Liver (tissue), 9 donors: Measurements from ENCODE around the gene SAMD4B. TPM values are rescaled to one million over a fixed set of nuclear protein-coding genes. Genes with fewer than 3 reads are reported as not detected.

Source experiments
- DNase-seq: peaks from one replicate; pipeline ENCODE4 v3.0.0-alpha.2; 2017; ENCODE audit warnings: low spot score
- H3K27ac ChIP-seq, 2 donors: one replicate each; pipeline ENCODE4 v1.7.0; 2013; ENCODE audit warnings: inconsistent platforms in 2 of 2, low read length in 2 of 2, control low read depth in 1 of 2, low read depth in 1 of 2, mild to moderate bottlenecking in 1 of 2
- H3K27me3 ChIP-seq, 4 donors: one replicate each; pipeline versions ENCODE4 v1.6.1 to v1.7.0; 2013; ENCODE audit warnings: low read length in 3 of 4, inconsistent platforms in 1 of 4, mild to moderate bottlenecking in 1 of 4, moderate library complexity in 1 of 4; ENCODE audit not compliant: control insufficient read depth in 4 of 4, insufficient read depth in 4 of 4
- H3K36me3 ChIP-seq, 4 donors: one replicate each; pipeline versions ENCODE4 v1.6.1 to v1.7.0; 2013; ENCODE audit warnings: low read length in 3 of 4, mild to moderate bottlenecking in 3 of 4, low read depth in 1 of 4, moderate library complexity in 1 of 4; ENCODE audit not compliant: control insufficient read depth in 4 of 4, insufficient read depth in 3 of 4
- H3K4me1 ChIP-seq, 4 donors: one replicate each; pipeline versions ENCODE4 v1.6.1 to v1.7.0; 2013; ENCODE audit warnings: low read length in 3 of 4, mild to moderate bottlenecking in 3 of 4, moderate library complexity in 1 of 4; ENCODE audit not compliant: control insufficient read depth in 4 of 4, insufficient read depth in 4 of 4
- H3K4me3 ChIP-seq, 3 donors: one replicate each; pipeline versions ENCODE4 v1.6.1 to v1.7.0; 2013; ENCODE audit warnings: low read length in 3 of 3, control low read depth in 1 of 3, low read depth in 1 of 3, mild to moderate bottlenecking in 1 of 3
- H3K9ac ChIP-seq, 2 donors: one replicate each; pipeline ENCODE4 v1.7.0; 2013; ENCODE audit warnings: low read length in 2 of 2, mild to moderate bottlenecking in 2 of 2, moderate library complexity in 2 of 2, control low read depth in 1 of 2, low read depth in 1 of 2
- H3K9me3 ChIP-seq, 4 donors: one replicate each; pipeline versions ENCODE4 v1.6.1 to v1.7.0; 2013; ENCODE audit warnings: low read length in 3 of 4; ENCODE audit not compliant: control insufficient read depth in 4 of 4
- ATF3 ChIP-seq: IDR thresholded peaks from 2 replicates; pipeline ENCODE4 v1.6.1; 2016; ENCODE audit warnings: antibody characterized with exemption
- EGR1 ChIP-seq, 2 donors: IDR thresholded peaks; 2 replicates each; pipeline ENCODE4 v1.6.1; 2016 to 2018; ENCODE audit warnings: antibody characterized with exemption in 2 of 2, low read depth in 2 of 2
- HNF4A ChIP-seq, 2 donors: conservative IDR thresholded peaks; 2 replicates each; pipeline ENCODE4 v1.6.1; 2016; ENCODE audit warnings: antibody characterized with exemption in 2 of 2, mild to moderate bottlenecking in 2 of 2
- HNF4G ChIP-seq: IDR thresholded peaks from 2 replicates; pipeline ENCODE4 v1.6.1; 2016; ENCODE audit warnings: antibody characterized with exemption
- MAX ChIP-seq: IDR thresholded peaks from 2 replicates; pipeline ENCODE4 v1.6.1; 2016; ENCODE audit warnings: antibody characterized with exemption
- NR2F2 ChIP-seq: IDR thresholded peaks from 2 replicates; pipeline ENCODE4 v1.6.1; 2016; ENCODE audit warnings: antibody characterized with exemption
- REST ChIP-seq: IDR thresholded peaks from 2 replicates; pipeline ENCODE4 v1.6.1; 2016; ENCODE audit warnings: antibody characterized with exemption, mild to moderate bottlenecking
- RXRA ChIP-seq, 2 donors: IDR thresholded peaks; 2 replicates each; pipeline ENCODE4 v1.6.1; 2017 to 2018; ENCODE audit warnings: antibody characterized with exemption in 2 of 2, mild to moderate bottlenecking in 1 of 2
- YY1 ChIP-seq: IDR thresholded peaks from 2 replicates; pipeline ENCODE4 v1.6.1; 2016; ENCODE audit warnings: antibody characterized with exemption, mild to moderate bottlenecking
- ZBTB33 ChIP-seq: IDR thresholded peaks from 2 replicates; pipeline ENCODE4 v1.6.1; 2016; ENCODE audit warnings: antibody characterized with exemption
- WGBS: extraction: QIAGEN DNeasy Blood & Tissue Kit; methylation state at CpG from one replicate; pipeline ENCODE4 v1.1.7; 2013; 5-methylcytosine and 5-hydroxymethylcytosine counted together
- polyA plus RNA-seq, 2 donors: library from polyadenylated mRNA; stranded (reverse) in 1 of 2; unstranded in 1 of 2; fragments of 200-250 nt in 1 of 2; fragments of >200 nt in 1 of 2; fragmentation: Nextera tagmentation in 1 of 2; extraction: Ambion mirVana in 1 of 2; gene quantifications; one replicate each; pipeline versions ENCODE4 v1.2.1 to v1.2.3, GENCODE V29; 2013 to 2015
- total RNA-seq, 2 donors: library from RNA; depleted of rRNA; stranded (reverse); fragments of >200 nt; gene quantifications; one replicate each; pipeline ENCODE4 v1.2.3, GENCODE V29; 2014
- donor health status: healthy.
- donor health status: healthy.
- donor health status: healthy.
- donor health status: healthy.
- donor health status: healthy.

SAMD4B gene
- total and polyA plus RNA-seq, 4 donors = 17.3 to 39.4 (median 30.5) TPM

- no peak for TF ChIP-seq REST
These were observed 21.8 kb downstream of the SAMD4B start (continued) for GRCh38 chr19:39363901-39364457.

GRCh38 chr19:39365531-39365930 is 23.3 kb downstream of the SAMD4B start:
- Histone ChIP-seq H3K9ac (no peak overlapping the region), H3K9me3 (no peaks in the 10 kb centered on the region), H3K27me3 (no peaks in the 10 kb centered on the region), H3K4me3 (no peak overlapping the region), H3K27ac (no peak overlapping the region), H3K36me3 (peaks cover 2 to 29% (median 14%) of the 10 kb centered on the region in 4 donors), H3K4me1 (peaks cover 7 to 19% (median 14%) of the 10 kb centered on the region in 4 donors)
- no peak for DNase-seq
- TF ChIP-seq EGR1 (IDR thresholded peaks at IDR 0.05; ENCODE audit: low read depth in 2 of 2) (no peak), NR2F2 (no peak), RXRA (IDR thresholded peaks at IDR 0.05) (no peak), HNF4G (no peak), ATF3 (no peak), HNF4A (conservative IDR thresholded peaks at IDR 0.05) (no peak), YY1 (no peak), ZBTB33 (no peak), MAX (no peak)
- 96% methylated on average over 1 of the region's 1 CpG for WGBS

- Histone ChIP-seq H3K9me3 (no peaks in the 10 kb centered on the region), H3K27me3 (no peaks in the 10 kb centered on the region), H3K4me1 (peaks cover 3 to 22% (median 19%) of the 10 kb centered on the region in 4 donors), H3K27ac (no peak overlapping the region), H3K4me3 (no peak overlapping the region), H3K36me3 (peaks cover 2 to 36% (median 17%) of the 10 kb centered on the region in 4 donors), H3K9ac (no peak overlapping the region)
- 93% methylated on average over 2 of the region's 2 CpGs for WGBS
- DNase-seq = no peak
- no peak for TF ChIP-seq MAX
- no peak for TF ChIP-seq HNF4A (conservative IDR thresholded peaks at IDR 0.05)
These were observed 27.0 kb downstream of the SAMD4B start for GRCh38 chr19:39369200-39369599.
